Caco-2 (cell line): ENCODE data around the gene ZNF43. TPM values are rescaled to one million over a fixed set of nuclear protein-coding genes. Genes with fewer than 3 reads are reported as not detected.
"Not testable (repeated sequence)": the region's sequence is repeated elsewhere in the genome, so short reads cannot be mapped to it uniquely, and the experiment has no call there.

Source experiments
- BruUV-seq: library from RNA; stranded (reverse); fragments of 400-500 nt; replicated peaks from 2 replicates; lab custom pipeline; 2021; lab: Mats Ljungman, UMichigan
- CTCF ChIA-PET: fragments of 300-600 bp; sonication (Branson Sonifier 250); formaldehyde crosslinking; loops from one replicate; lab custom pipeline; 2022; ENCODE audit warnings: antibody characterized with exemption; lab: Charles Lee
- POLR2A ChIA-PET: fragments of 300-600 bp; sonication (Branson Sonifier 250); formaldehyde crosslinking; loops from one replicate; lab custom pipeline; 2022; ENCODE audit warnings: antibody characterized with exemption; lab: Charles Lee
- DNase-seq, 2 experiments: peaks; one replicate each; pipeline versions ENCODE4 v3.0.0 to v3.0.0-alpha.2; 2020 to 2022
- H3K27me3 ChIP-seq: replicated peaks from 2 replicates; pipeline ENCODE4 v1.6.0; 2011; ENCODE audit warnings: low read length; ENCODE audit not compliant: control insufficient read depth, insufficient read depth
- H3K36me3 ChIP-seq: 2 replicates; pipeline ENCODE4 v1.5.1; 2011; ENCODE audit warnings: low read length; ENCODE audit not compliant: control insufficient read depth, insufficient read depth
- H3K4me1 ChIP-seq: fragments of 250-450 bp; sonication (Bioruptor Pico); 2 replicates; pipeline ENCODE4 v1.5.1; 2020; ENCODE audit warnings: mild to moderate bottlenecking
- H3K4me3 ChIP-seq: 2 replicates; pipeline ENCODE4 v1.5.1; 2011; ENCODE audit warnings: low read depth, mild to moderate bottlenecking, control low read depth, low read length
- H3K9me3 ChIP-seq: fragments of 250-450 bp; sonication (Bioruptor Pico); 2 replicates; pipeline ENCODE4 v1.5.1; 2020; ENCODE audit warnings: mild to moderate bottlenecking, moderate library complexity
- H3K27ac Mint-ChIP-seq: one replicate; pipeline ENCODE4 v1.8.0; 2022; ENCODE audit warnings: mixed read lengths; ENCODE audit not compliant: unreplicated experiment
- H3K27me3 Mint-ChIP-seq: one replicate; pipeline ENCODE4 v1.8.0; 2022; ENCODE audit warnings: mixed read lengths; ENCODE audit not compliant: insufficient read depth, unreplicated experiment
- H3K36me3 Mint-ChIP-seq: one replicate; pipeline ENCODE4 v1.8.0; 2022; ENCODE audit warnings: mild to moderate bottlenecking, mixed read lengths; ENCODE audit not compliant: insufficient read depth, unreplicated experiment
- H3K4me1 Mint-ChIP-seq: one replicate; pipeline ENCODE4 v1.8.0; 2022; ENCODE audit warnings: low read depth, mixed read lengths; ENCODE audit not compliant: unreplicated experiment
- H3K4me3 Mint-ChIP-seq: one replicate; pipeline ENCODE4 v1.8.0; 2022; ENCODE audit warnings: mild to moderate bottlenecking, moderate library complexity, mixed read lengths; ENCODE audit not compliant: unreplicated experiment
- H3K9me3 Mint-ChIP-seq: one replicate; pipeline ENCODE4 v1.8.0; 2022; ENCODE audit warnings: mixed read lengths; ENCODE audit not compliant: unreplicated experiment
- CTCF ChIP-seq, 2 experiments: fragments of 200-600 bp in 1 of 2; IDR thresholded peaks; 1 replicate in 1 of 2; 2 replicates in 1 of 2; pipeline versions ENCODE4 v1.5.1 to v1.8.0; 2011 to 2022; ENCODE audit warnings: antibody characterized with exemption in 1 of 2, control low read depth in 1 of 2, inconsistent platforms in 1 of 2, low read depth in 1 of 2, low read length in 1 of 2, mild to moderate bottlenecking in 1 of 2, moderate library complexity in 1 of 2; ENCODE audit not compliant: insufficient read depth in 1 of 2, severe bottlenecking in 1 of 2, unreplicated experiment in 1 of 2
- intact Hi-C: fragments of 100-400 bp; cut with micrococcal nuclease; formaldehyde crosslinking; loops from one replicate; pipeline ENCODE4 v1.10.0; 2022; ENCODE audit not compliant: unreplicated experiment
- total RNA-seq: library from RNA; stranded (reverse); gene quantifications from 2 replicates; pipeline ENCODE4 v1.2.3, GENCODE V29; 2022

Gene ZNF43
- total RNA-seq, 1 experiment from 2014 or later, result not detected

- H3K27ac Mint-ChIP-seq, result peak within 1 kb of the TSS; percentile 97
Observed at GRCh38 chr19:21767065-21767800, 68.7 kb downstream of the ZNF43 start, which contains the start of gene ZNF100. Gene ZNF100 (minus strand): TSS chr19:21767579. CDS start chr19:21767429, 150 bp downstream.

GRCh38 chr19:21766705-21767064 lies 69.3 kb downstream of the ZNF43 start:
- intact Hi-C loops, H3K27me3 Mint-ChIP-seq, H3K9me3 Mint-ChIP-seq, H3K36me3 ChIP-seq, DNase-seq, H3K4me1 Mint-ChIP-seq, BruUV-seq, H3K27me3 ChIP-seq, H3K9me3 ChIP-seq, CTCF ChIA-PET, POLR2A ChIA-PET, H3K4me1 ChIP-seq: not testable (repeated sequence)
- Mint-ChIP-seq H3K4me3 (peak overlapping the region; percentile 95), H3K27ac (peak overlapping the region; percentile 97), H3K36me3 (peaks cover 48% of the 10 kb centered on the region)
- H3K4me3 ChIP-seq, result peak overlapping the region; percentile 71

More at GRCh38 chr19:21767065-21767800, 68.7 kb downstream of the ZNF43 start, which contains the start of gene ZNF100:
- no peaks in the 10 kb centered on the region for H3K4me1 ChIP-seq
- H3K4me1 Mint-ChIP-seq, result no peaks in the 10 kb centered on the region
- no peaks in the 10 kb centered on the region for H3K27me3 Mint-ChIP-seq
- peak within 1 kb of the TSS; percentile 71 for H3K4me3 ChIP-seq
- H3K36me3 ChIP-seq, result no peaks in the 10 kb centered on the region
- H3K27me3 ChIP-seq, result no peaks in the 10 kb centered on the region
- no peak for TF ChIP-seq CTCF (IDR thresholded peaks at IDR 0.05; ENCODE audit: insufficient read depth in 1 of 2, low read depth in 1 of 2, low read length in 1 of 2, severe bottlenecking in 1 of 2, unreplicated experiment in 1 of 2)
- intact Hi-C loops, result no loop called here
- BruUV-seq, result TSS peak; percentile 26
- H3K9me3 ChIP-seq, result no peaks in the 10 kb centered on the region
- ChIA-PET POLR2A (interaction anchor here (0.6 kb wide), 1 partner anchor 12 kb away, joined by 3 read pairs; no protein-coding TSS in a partner anchor), CTCF (interaction anchor here (0.6 kb wide), 1 partner anchor 32 kb away, joined by 3 read pairs; no protein-coding TSS in a partner anchor)
- DNase-seq, result peak; percentile 86 to 89
- H3K36me3 Mint-ChIP-seq, result peaks cover 43% of the 10 kb centered on the region
- H3K4me3 Mint-ChIP-seq, result peak within 1 kb of the TSS; percentile 95
- no peaks in the 10 kb centered on the region for H3K9me3 Mint-ChIP-seq

GRCh38 chr19:21765151-21765550 lies 70.8 kb downstream of the ZNF43 start:
- intact Hi-C loops, result no loop called here
- POLR2A ChIA-PET, result no interaction called here
- DNase-seq, result no peak

GRCh38 chr19:21761547-21761946 lies 74.4 kb downstream of the ZNF43 start:
- H3K9me3 ChIP-seq, intact Hi-C loops, DNase-seq, H3K4me3 ChIP-seq, H3K36me3 ChIP-seq, POLR2A ChIA-PET, H3K4me1 Mint-ChIP-seq, CTCF ChIA-PET, H3K27me3 ChIP-seq, H3K27ac Mint-ChIP-seq, BruUV-seq, H3K9me3 Mint-ChIP-seq, H3K4me1 ChIP-seq, H3K27me3 Mint-ChIP-seq, H3K4me3 Mint-ChIP-seq: not testable (repeated sequence)
- peaks cover 78% of the 10 kb centered on the region for H3K36me3 Mint-ChIP-seq

More at GRCh38 chr19:21765151-21765550, 70.8 kb downstream of the ZNF43 start:
- H3K9me3 ChIP-seq, result no peaks in the 10 kb centered on the region
- CTCF ChIA-PET, result no interaction called here
- H3K36me3 Mint-ChIP-seq, result peaks cover 60% of the 10 kb centered on the region
- H3K27ac Mint-ChIP-seq, result no peak overlapping the region
- H3K9me3 Mint-ChIP-seq, result no peaks in the 10 kb centered on the region
- TF ChIP-seq CTCF (IDR thresholded peaks at IDR 0.05; ENCODE audit: insufficient read depth in 1 of 2, low read depth in 1 of 2, low read length in 1 of 2, severe bottlenecking in 1 of 2, unreplicated experiment in 1 of 2), result no peak
- H3K4me1 ChIP-seq, result no peaks in the 10 kb centered on the region
- BruUV-seq, result no TSS peak
- no peaks in the 10 kb centered on the region; the same call in 1 of the 2 replicates for H3K36me3 ChIP-seq
- H3K4me3 ChIP-seq, result no peak overlapping the region
- H3K27me3 Mint-ChIP-seq, result no peaks in the 10 kb centered on the region
- no peaks in the 10 kb centered on the region for H3K27me3 ChIP-seq
- H3K4me3 Mint-ChIP-seq, result no peak overlapping the region
- H3K4me1 Mint-ChIP-seq, result no peaks in the 10 kb centered on the region
